ENCODE data around the gene PDZD2. TPM values are rescaled to one million over a fixed set of nuclear protein-coding genes. Genes with fewer than 3 reads are reported as not detected.

PDZD2 gene
- total RNA-seq, 1 donor from 2014 or later, result 0.38 TPM

- no peaks in the 10 kb centered on the region for H3K36me3 Mint-ChIP-seq (ENCODE audit: low read depth)
- no peak overlapping the region for H3K27ac Mint-ChIP-seq
- H3K27me3 Mint-ChIP-seq, result peaks cover 29% of the 10 kb centered on the region
- no peak for TF ChIP-seq CTCF (IDR thresholded peaks at IDR 0.05)
- ATAC-seq (ENCODE audit: low read depth) (no peak), DNase-seq (no peak)
- intact Hi-C loops (cut with micrococcal nuclease), result no loop called here
- H3K4me1 Mint-ChIP-seq, result peaks cover 12% of the 10 kb centered on the region
- no peak overlapping the region for H3K4me3 Mint-ChIP-seq
- H3K9me3 Mint-ChIP-seq, result peaks cover 23% of the 10 kb centered on the region
- POLR2A ChIA-PET, result no interaction called here
- CTCF ChIA-PET, result no interaction called here
Measured at GRCh38 chr5:31859096-31859495, 220.2 kb downstream of the PDZD2 start.

GRCh38 chr5:31860278-31860677 is 221.3 kb downstream of the PDZD2 start:
- Mint-ChIP-seq H3K4me1 (peaks cover 3% of the 10 kb centered on the region), H3K27ac (no peak overlapping the region), H3K9me3 (peaks cover 23% of the 10 kb centered on the region), H3K36me3 (ENCODE audit: low read depth) (no peaks in the 10 kb centered on the region), H3K27me3 (peaks cover 23% of the 10 kb centered on the region), H3K4me3 (no peak overlapping the region)
- ChIA-PET CTCF (no interaction called here), POLR2A (no interaction called here)
- no peak for ATAC-seq (ENCODE audit: low read depth)
- no peak for DNase-seq
- intact Hi-C loops (cut with micrococcal nuclease), result no loop called here
- TF ChIP-seq CTCF (IDR thresholded peaks at IDR 0.05), result no peak

- no peaks in the 10 kb centered on the region for H3K4me1 Mint-ChIP-seq
- ATAC-seq (ENCODE audit: low read depth) (no peak), DNase-seq (no peak)
- POLR2A ChIA-PET, result no interaction called here
- CTCF ChIA-PET, result no interaction called here
- no peak overlapping the region for H3K27ac Mint-ChIP-seq
- TF ChIP-seq CTCF (IDR thresholded peaks at IDR 0.05), result no peak
- no peak overlapping the region for H3K4me3 Mint-ChIP-seq
- peaks cover 23% of the 10 kb centered on the region for H3K9me3 Mint-ChIP-seq
- no peaks in the 10 kb centered on the region for H3K36me3 Mint-ChIP-seq (ENCODE audit: low read depth)
- intact Hi-C loops (cut with micrococcal nuclease), result no loop called here
- H3K27me3 Mint-ChIP-seq, result peaks cover 18% of the 10 kb centered on the region
Measured at GRCh38 chr5:31860726-31861433, 221.9 kb downstream of the PDZD2 start.

- intact Hi-C loops (cut with micrococcal nuclease), result no loop called here
- no peak for TF ChIP-seq CTCF (IDR thresholded peaks at IDR 0.05)
- CTCF ChIA-PET, result no interaction called here
Measured at GRCh38 chr5:31861601-31862000, 222.7 kb downstream of the PDZD2 start.

GRCh38 chr5:31863991-31864411 is 225.1 kb downstream of the PDZD2 start:
- no peak for DNase-seq
- no peaks in the 10 kb centered on the region for H3K36me3 Mint-ChIP-seq (ENCODE audit: low read depth)
- no peak overlapping the region for H3K4me3 Mint-ChIP-seq

More at GRCh38 chr5:31861601-31862000, 222.7 kb downstream of the PDZD2 start:
- no peak for DNase-seq
- ATAC-seq (ENCODE audit: low read depth), result no peak
- Mint-ChIP-seq H3K27ac (no peak overlapping the region), H3K4me1 (no peaks in the 10 kb centered on the region), H3K4me3 (no peak overlapping the region), H3K36me3 (ENCODE audit: low read depth) (no peaks in the 10 kb centered on the region), H3K27me3 (peaks cover 16% of the 10 kb centered on the region), H3K9me3 (peaks cover 23% of the 10 kb centered on the region)
- POLR2A ChIA-PET, result no interaction called here

More at GRCh38 chr5:31863991-31864411, 225.1 kb downstream of the PDZD2 start:
- TF ChIP-seq CTCF (IDR thresholded peaks at IDR 0.05), result no peak
- intact Hi-C loops (cut with micrococcal nuclease), result no loop called here
- peaks cover 20% of the 10 kb centered on the region for H3K27me3 Mint-ChIP-seq
- peaks cover 18% of the 10 kb centered on the region for H3K9me3 Mint-ChIP-seq
- no peaks in the 10 kb centered on the region for H3K4me1 Mint-ChIP-seq
- no peak for ATAC-seq (ENCODE audit: low read depth)
- POLR2A ChIA-PET, result no interaction called here
- H3K27ac Mint-ChIP-seq, result no peak overlapping the region
- CTCF ChIA-PET, result no interaction called here

All from activated B cell treated with CpG ODN at 0.5 μM for 24 hours (primary cell).